CD14-positive monocyte (primary cell): ENCODE results near the gene ALKBH6. TPM values are rescaled to one million over a fixed set of nuclear protein-coding genes. Genes with fewer than 3 reads are reported as not detected.
A peak's percentile ranks its signal among the peaks of the same experiment; 100 is the strongest.

Experiments
- DNase-seq, 3 donors: peaks; one replicate each; pipeline ENCODE4 v3.0.0-alpha.2; 2011 to 2022
- H2AFZ ChIP-seq: 2 replicates; pipeline ENCODE4 v1.6.0; 2012; ENCODE audit warnings: mild to moderate bottlenecking, low read depth, low read length, inconsistent platforms; ENCODE audit not compliant: insufficient read depth, poor library complexity, severe bottlenecking
- H3K27ac ChIP-seq, 2 donors: 1 replicate in 1 of 2; 2 replicates in 1 of 2; pipeline ENCODE4 v1.5.1; 2012 to 2013; ENCODE audit warnings: low read length in 2 of 2, control low read depth in 1 of 2, inconsistent platforms in 1 of 2, low read depth in 1 of 2, mild to moderate bottlenecking in 1 of 2
- H3K27me3 ChIP-seq, 2 donors: one replicate each; pipeline versions ENCODE4 v1.6.0 to v1.6.1; 2011 to 2013; ENCODE audit warnings: low read length in 2 of 2; ENCODE audit not compliant: control insufficient read depth in 2 of 2, insufficient read depth in 2 of 2
- H3K36me3 ChIP-seq, 2 donors: replicated peaks in 1 of 2; 1 replicate in 1 of 2; 2 replicates in 1 of 2; pipeline versions ENCODE4 v1.5.1 to v1.6.1; 2012 to 2013; ENCODE audit warnings: low read length in 2 of 2, control low read depth in 1 of 2, inconsistent platforms in 1 of 2, mild to moderate bottlenecking in 1 of 2; ENCODE audit not compliant: insufficient read depth in 2 of 2, control insufficient read depth in 1 of 2
- H3K4me1 ChIP-seq, 2 donors: 1 replicate in 1 of 2; 2 replicates in 1 of 2; pipeline versions ENCODE4 v1.5.1 to v1.6.1; 2012 to 2013; ENCODE audit warnings: low read length in 2 of 2, control low read depth in 1 of 2, inconsistent platforms in 1 of 2, mild to moderate bottlenecking in 1 of 2, moderate library complexity in 1 of 2; ENCODE audit not compliant: insufficient read depth in 2 of 2, control insufficient read depth in 1 of 2
- H3K4me2 ChIP-seq: replicated peaks from 2 replicates; pipeline ENCODE3; 2012; ENCODE audit warnings: low read length, moderate library complexity, mild to moderate bottlenecking; ENCODE audit not compliant: poor library complexity, severe bottlenecking; ENCODE audit errors: extremely low read depth
- H3K4me3 ChIP-seq, 3 experiments: fragments of 200-600 bp in 1 of 3; sonication (generic) in 1 of 3; replicated peaks in 1 of 3; 1 replicate in 2 of 3; 2 replicates in 1 of 3; pipeline ENCODE4 v1.5.1; 2011 to 2013; ENCODE audit warnings: low read length in 3 of 3, mild to moderate bottlenecking in 3 of 3, control low read depth in 2 of 3, low read depth in 2 of 3, inconsistent platforms in 1 of 3, moderate library complexity in 1 of 3
- H3K79me2 ChIP-seq: 2 replicates; pipeline ENCODE4 v1.6.0; 2012; ENCODE audit warnings: mild to moderate bottlenecking, control low read depth, inconsistent platforms, low read length, moderate library complexity; ENCODE audit not compliant: insufficient read depth
- H3K9ac ChIP-seq: 2 replicates; pipeline ENCODE4 v1.6.0; 2017; ENCODE audit warnings: low read length, mild to moderate bottlenecking; ENCODE audit not compliant: insufficient read depth, poor library complexity, severe bottlenecking
- H3K9me3 ChIP-seq, 2 donors: replicated peaks in 1 of 2; 1 replicate in 1 of 2; 2 replicates in 1 of 2; pipeline versions ENCODE4 v1.5.1 to v1.6.1; 2012 to 2013; ENCODE audit warnings: low read length in 2 of 2, control low read depth in 1 of 2; ENCODE audit not compliant: control insufficient read depth in 1 of 2, insufficient read depth in 1 of 2
- H4K20me1 ChIP-seq: 2 replicates; pipeline ENCODE4 v1.6.0; 2012; ENCODE audit warnings: mild to moderate bottlenecking, low read length, control low read depth, moderate library complexity; ENCODE audit not compliant: insufficient read depth
- H3K27ac Mint-ChIP-seq, 7 donors: one replicate each; pipeline ENCODE4 v1.8.0; 2020; ENCODE audit warnings: mild to moderate bottlenecking in 7 of 7, mixed read lengths in 7 of 7, moderate library complexity in 6 of 7, inconsistent platforms in 2 of 7
- H3K27me3 Mint-ChIP-seq, 3 donors: one replicate each; pipeline ENCODE4 v1.8.0; 2021 to 2022; ENCODE audit warnings: low read depth in 3 of 3, mild to moderate bottlenecking in 3 of 3, mixed read lengths in 3 of 3, moderate library complexity in 3 of 3, inconsistent platforms in 1 of 3
- H3K36me3 Mint-ChIP-seq, 2 donors: one replicate each; pipeline ENCODE4 v1.8.0; 2020; ENCODE audit warnings: mixed read lengths in 2 of 2, inconsistent platforms in 1 of 2, mild to moderate bottlenecking in 1 of 2
- H3K4me1 Mint-ChIP-seq: one replicate; pipeline ENCODE4 v1.8.0; 2020; ENCODE audit warnings: mild to moderate bottlenecking, mixed read lengths
- H3K4me3 Mint-ChIP-seq, 2 donors: one replicate each; pipeline ENCODE4 v1.8.0; 2020; ENCODE audit warnings: mild to moderate bottlenecking in 2 of 2, mixed read lengths in 2 of 2, moderate library complexity in 1 of 2
- H3K9me3 Mint-ChIP-seq, 7 donors: one replicate each; pipeline ENCODE4 v1.8.0; 2020 to 2022; ENCODE audit warnings: mixed read lengths in 7 of 7, mild to moderate bottlenecking in 6 of 7, moderate library complexity in 6 of 7, inconsistent platforms in 2 of 7
- CTCF ChIP-seq: fragments of 200-600 bp; IDR thresholded peaks from one replicate; pipeline ENCODE4 v1.8.0; 2022; ENCODE audit warnings: antibody characterized with exemption, mild to moderate bottlenecking
- WGBS: methylation state at CpG from one replicate; pipeline ENCODE4 v1.1.5; 2013; ENCODE audit warnings: missing lambda C conversion rate; ENCODE audit not compliant: insufficient coverage; 5-methylcytosine and 5-hydroxymethylcytosine counted together
- intact Hi-C, 2 donors: fragments of 100-400 bp; cut with micrococcal nuclease; formaldehyde crosslinking; loops; one replicate each; pipeline versions ENCODE4 v1.15.0 to v1.15.1; 2023
- polyA plus RNA-seq, 3 donors: library from polyadenylated mRNA; depleted of rRNA in 1 of 3; unstranded in 2 of 3; stranded (reverse) in 1 of 3; fragments of 300-500 nt in 2 of 3; fragments of >200 nt in 1 of 3; fragmentation: Illumina TruSeq in 2 of 3; gene quantifications; 1 replicate in 2 of 3; 2 replicates in 1 of 3; pipeline ENCODE4 v1.2.3, GENCODE V29; 2012 to 2021

ALKBH6 gene
- polyA plus RNA-seq, 3 donors = 13.1 to 29.3 (median 16.1) TPM

- Mint-ChIP-seq H3K9me3 (peaks cover 0 to 3% (median 0%) of the 10 kb centered on the region in 7 donors), H3K4me1 (peaks cover 28% of the 10 kb centered on the region), H3K36me3 (peaks cover 7 to 8% of the 10 kb centered on the region in 2 donors), H3K27ac (peak overlapping the region in 2 of 7 donors; percentile 27 to 82), H3K4me3 (peak overlapping the region; percentile 53 to 71), H3K27me3 (peaks cover 17 to 25% (median 22%) of the 10 kb centered on the region in 3 donors)
- Histone ChIP-seq H3K36me3 (no peaks in the 10 kb centered on the region), H3K4me2 (peak overlapping the region; percentile 67), H3K27me3 (peaks cover 0 to 16% of the 10 kb centered on the region in 2 donors), H3K9ac (peak overlapping the region; percentile 51), H3K4me1 (peaks cover 11 to 26% of the 10 kb centered on the region in 2 donors), H3K27ac (no peak overlapping the region), H2AFZ (peak overlapping the region; percentile 53), H3K79me2 (peaks cover 9% of the 10 kb centered on the region), H4K20me1 (no peaks in the 10 kb centered on the region), H3K9me3 (no peaks in the 10 kb centered on the region), H3K4me3 (peak overlapping the region in 1 of 3 experiments; percentile 46)
- intact Hi-C loops = loop anchor here (5.0 kb wide), 4 partner anchors 42 to 253 kb away; partner anchors contain the start of genes HSPB6 (in 1 of the 2), PROSER3 (in 1 of the 2), TBCB (in 1 of the 2) and THAP8 (in 1 of the 2)
- no peak for DNase-seq
- no peak for TF ChIP-seq CTCF
- WGBS = 67% methylated on average over 14 of the region's 15 CpGs
Measured at GRCh38 chr19:36009633-36010379, 4.2 kb downstream of the ALKBH6 start.

GRCh38 chr19:36009220-36009619 is 4.8 kb downstream of the ALKBH6 start:
- Histone ChIP-seq H3K4me3 (peak overlapping the region in 1 of 3 experiments; percentile 46), H4K20me1 (no peaks in the 10 kb centered on the region), H3K79me2 (peaks cover 9% of the 10 kb centered on the region), H2AFZ (peak overlapping the region; percentile 53), H3K4me1 (peaks cover 7 to 21% of the 10 kb centered on the region in 2 donors), H3K4me2 (peak overlapping the region; percentile 67), H3K9me3 (no peaks in the 10 kb centered on the region), H3K27me3 (peaks cover 0 to 16% of the 10 kb centered on the region in 2 donors), H3K36me3 (no peaks in the 10 kb centered on the region), H3K9ac (peak overlapping the region; percentile 51), H3K27ac (no peak overlapping the region)
- Mint-ChIP-seq H3K36me3 (peaks cover 7 to 8% of the 10 kb centered on the region in 2 donors), H3K27me3 (peaks cover 17 to 25% (median 22%) of the 10 kb centered on the region in 3 donors), H3K4me3 (peak overlapping the region; percentile 53 to 71), H3K4me1 (peaks cover 22% of the 10 kb centered on the region), H3K9me3 (peaks cover 0 to 3% (median 0%) of the 10 kb centered on the region in 7 donors), H3K27ac (no peak overlapping the region)
- no peak for TF ChIP-seq CTCF
- intact Hi-C loops = no loop called here
- WGBS = 2% methylated on average over 50 of the region's 50 CpGs
- DNase-seq = peak in 1 of 3 donors; percentile 13
